Gastrocnemius medialis (tissue), 4 donors: ENCODE data around the gene LCN12.

Experiments used
- POLR2A ChIP-seq, 2 donors: fragments of 450-650 bp; IDR thresholded peaks; one replicate each; pipeline ENCODE4 v1.6.1; 2017; ENCODE audit warnings: antibody characterized with exemption in 2 of 2, mild to moderate bottlenecking in 2 of 2, moderate library complexity in 2 of 2
- TF ChIP-seq, protein P1 (sequence below), 5 experiments: fragments of 450-650 bp in 3 of 5; fragments of 200-600 bp in 2 of 5; sonication (generic) in 2 of 5; IDR thresholded peaks in 4 of 5; conservative IDR thresholded peaks in 1 of 5; 1 replicate in 4 of 5; 2 replicates in 1 of 5; pipeline ENCODE4 v1.5.1; 2016 to 2019; ENCODE audit warnings: antibody characterized with exemption in 5 of 5, mild to moderate bottlenecking in 3 of 5, moderate library complexity in 3 of 5

GRCh38 chr9:136950656-136951276 is 1.3 kb upstream of the LCN12 start:
- TF ChIP-seq, protein P1, sequence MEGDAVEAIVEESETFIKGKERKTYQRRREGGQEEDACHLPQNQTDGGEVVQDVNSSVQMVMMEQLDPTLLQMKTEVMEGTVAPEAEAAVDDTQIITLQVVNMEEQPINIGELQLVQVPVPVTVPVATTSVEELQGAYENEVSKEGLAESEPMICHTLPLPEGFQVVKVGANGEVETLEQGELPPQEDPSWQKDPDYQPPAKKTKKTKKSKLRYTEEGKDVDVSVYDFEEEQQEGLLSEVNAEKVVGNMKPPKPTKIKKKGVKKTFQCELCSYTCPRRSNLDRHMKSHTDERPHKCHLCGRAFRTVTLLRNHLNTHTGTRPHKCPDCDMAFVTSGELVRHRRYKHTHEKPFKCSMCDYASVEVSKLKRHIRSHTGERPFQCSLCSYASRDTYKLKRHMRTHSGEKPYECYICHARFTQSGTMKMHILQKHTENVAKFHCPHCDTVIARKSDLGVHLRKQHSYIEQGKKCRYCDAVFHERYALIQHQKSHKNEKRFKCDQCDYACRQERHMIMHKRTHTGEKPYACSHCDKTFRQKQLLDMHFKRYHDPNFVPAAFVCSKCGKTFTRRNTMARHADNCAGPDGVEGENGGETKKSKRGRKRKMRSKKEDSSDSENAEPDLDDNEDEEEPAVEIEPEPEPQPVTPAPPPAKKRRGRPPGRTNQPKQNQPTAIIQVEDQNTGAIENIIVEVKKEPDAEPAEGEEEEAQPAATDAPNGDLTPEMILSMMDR (IDR thresholded peaks at IDR 0.05 in 4 of 5, conservative IDR thresholded peaks at IDR 0.05 in 1 of 5) = no peak
- no peak for TF ChIP-seq POLR2A (IDR thresholded peaks at IDR 0.05)
